ENCODE results near the gene ZNRD2.

Gene ZNRD2

DNA sequence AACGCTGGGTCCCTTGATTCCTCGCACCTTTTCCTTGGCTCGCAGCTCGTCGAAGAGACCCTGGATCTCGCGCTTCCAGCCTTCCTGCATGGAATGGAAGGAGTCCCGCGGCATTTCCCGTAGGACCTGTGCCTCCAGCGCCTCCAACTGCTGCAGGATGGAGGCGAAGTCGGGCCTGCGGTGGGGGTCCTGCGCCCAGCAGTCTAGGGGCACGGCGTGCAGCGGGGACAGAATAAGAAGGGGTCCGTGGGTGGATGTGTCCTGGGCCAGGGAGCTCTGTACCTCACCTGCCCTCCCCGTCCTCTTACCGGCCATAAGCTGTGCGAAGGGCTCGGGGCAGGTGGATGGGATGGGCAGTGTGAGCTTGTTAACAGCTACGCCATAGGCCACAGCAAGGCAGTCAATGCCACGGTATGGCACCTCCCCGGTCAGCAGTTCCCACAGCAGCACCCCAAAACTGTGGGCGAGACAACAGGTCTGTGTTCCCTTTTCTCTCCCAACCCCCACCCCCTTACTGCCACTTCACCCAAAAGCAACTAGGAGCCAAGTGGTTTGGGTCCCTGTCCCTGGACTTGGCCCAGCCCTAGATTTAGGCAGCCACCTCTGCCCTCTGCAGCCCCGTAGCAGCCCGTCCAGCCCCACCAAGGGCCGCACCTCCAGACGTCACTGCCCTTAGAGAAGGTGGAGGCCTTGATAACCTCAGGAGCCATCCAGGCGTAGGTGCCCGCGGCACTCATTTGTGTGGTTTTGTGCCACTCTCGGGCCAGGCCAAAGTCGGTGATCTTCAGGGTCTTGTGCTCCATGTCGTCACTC, 37.5 kb downstream of the ZNRD2 start:
- TF ChIP-seq POLR2AphosphoS5 (IDR thresholded peaks at IDR 0.05; ENCODE audit: low read depth, low read length) (no peak), FOXP2 (optimal IDR thresholded peaks at IDR 0.05; ENCODE audit: borderline replicate concordance, extremely low read depth, extremely low read length, insufficient read depth) (no peak), SIN3A (IDR thresholded peaks at IDR 0.05; ENCODE audit: borderline replicate concordance, insufficient read depth, low read length) (no peak), REST (IDR thresholded peaks at IDR 0.05; ENCODE audit: insufficient read depth in 1 of 2, low read depth in 2 of 2, low read length in 2 of 2) (no peak), TAF1 (IDR thresholded peaks at IDR 0.05; ENCODE audit: borderline replicate concordance, insufficient read depth, low read length) (no peak)

DNA sequence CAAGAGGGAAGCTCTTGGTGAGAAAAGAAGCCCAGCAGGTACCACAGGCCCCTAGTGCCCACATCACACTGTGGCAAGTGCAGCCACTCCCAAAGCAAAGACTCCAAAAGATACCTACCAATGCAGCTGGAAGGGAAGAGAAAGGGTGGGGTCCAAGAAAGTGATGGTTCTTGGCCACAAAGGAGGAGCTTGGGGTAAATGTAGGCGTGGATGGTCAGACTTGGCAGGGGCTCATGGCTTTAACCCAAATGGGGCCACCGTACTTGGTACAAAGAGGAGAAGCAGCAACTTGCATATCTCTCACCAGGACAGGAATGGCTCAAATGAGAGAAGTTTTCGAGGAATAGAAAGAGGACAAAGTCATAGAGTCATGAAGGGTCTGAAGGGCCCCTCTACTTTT, 39.0 kb downstream of the ZNRD2 start:
- TF ChIP-seq POLR2AphosphoS5 (IDR thresholded peaks at IDR 0.05; ENCODE audit: low read depth, low read length) (0 out of 2 replicates have a peak, but pooled peaks have one; percentile 17), FOXP2 (optimal IDR thresholded peaks at IDR 0.05; ENCODE audit: borderline replicate concordance, extremely low read depth, extremely low read length, insufficient read depth) (no peak)

DNA sequence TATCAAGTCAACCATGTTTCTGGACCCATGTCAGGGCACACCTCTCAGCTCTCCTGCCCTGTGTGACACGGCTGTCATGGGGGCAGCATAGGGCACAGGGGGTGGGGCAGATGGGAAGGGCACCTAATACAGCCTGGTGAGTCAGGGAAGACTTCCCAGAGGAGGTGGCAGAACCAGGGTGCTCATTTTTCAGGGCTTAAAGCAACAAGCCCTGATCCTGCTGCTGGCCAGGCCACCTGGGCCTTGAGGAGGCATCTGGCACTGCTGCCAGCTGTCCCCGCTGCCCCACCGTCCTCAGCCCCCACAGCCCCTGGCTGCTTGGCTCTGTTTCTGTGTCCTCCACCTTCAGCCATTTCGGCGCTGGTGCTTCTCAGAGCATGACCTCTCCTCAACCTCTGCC, 39.4 kb downstream of the ZNRD2 start:
- TF ChIP-seq POLR2AphosphoS5 (IDR thresholded peaks at IDR 0.05; ENCODE audit: low read depth, low read length), result no peak
- TF ChIP-seq REST (IDR thresholded peaks at IDR 0.05; ENCODE audit: insufficient read depth in 1 of 2, low read depth in 2 of 2, low read length in 2 of 2), result no peak
- no peak for TF ChIP-seq TAF1 (IDR thresholded peaks at IDR 0.05; ENCODE audit: borderline replicate concordance, insufficient read depth, low read length)
- TF ChIP-seq FOXP2 (optimal IDR thresholded peaks at IDR 0.05; ENCODE audit: borderline replicate concordance, extremely low read depth, extremely low read length, insufficient read depth), result no peak
- TF ChIP-seq SIN3A (IDR thresholded peaks at IDR 0.05; ENCODE audit: borderline replicate concordance, insufficient read depth, low read length), result no peak

DNA sequence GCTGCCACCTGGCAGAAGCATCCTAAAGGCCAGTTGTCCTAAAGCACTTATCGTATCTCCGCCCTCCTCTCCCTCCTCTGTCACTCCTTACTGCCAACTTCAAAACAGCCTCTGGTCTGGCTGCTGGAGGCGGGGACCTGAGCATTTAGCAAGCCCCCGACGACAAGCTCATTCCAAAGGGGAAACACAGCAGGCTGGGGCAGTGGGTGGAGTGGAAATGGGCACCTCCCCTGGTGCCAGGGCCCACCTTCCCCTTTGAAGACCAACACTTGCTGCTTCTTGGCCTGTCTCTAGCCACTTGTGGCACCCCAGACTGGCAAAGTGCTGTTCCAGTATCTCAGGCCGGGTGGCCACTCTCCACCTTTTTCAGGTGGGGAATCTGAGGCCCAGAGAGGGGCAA, 40.1 kb downstream of the ZNRD2 start:
- no peak for TF ChIP-seq POLR2AphosphoS5 (IDR thresholded peaks at IDR 0.05; ENCODE audit: low read depth, low read length)
- TF ChIP-seq REST (IDR thresholded peaks at IDR 0.05; ENCODE audit: insufficient read depth in 1 of 2, low read depth in 2 of 2, low read length in 2 of 2), result no peak
- no peak for TF ChIP-seq SIN3A (IDR thresholded peaks at IDR 0.05; ENCODE audit: borderline replicate concordance, insufficient read depth, low read length)
- no peak for TF ChIP-seq FOXP2 (optimal IDR thresholded peaks at IDR 0.05; ENCODE audit: borderline replicate concordance, extremely low read depth, extremely low read length, insufficient read depth)
- TF ChIP-seq TAF1 (IDR thresholded peaks at IDR 0.05; ENCODE audit: borderline replicate concordance, insufficient read depth, low read length), result no peak

DNA sequence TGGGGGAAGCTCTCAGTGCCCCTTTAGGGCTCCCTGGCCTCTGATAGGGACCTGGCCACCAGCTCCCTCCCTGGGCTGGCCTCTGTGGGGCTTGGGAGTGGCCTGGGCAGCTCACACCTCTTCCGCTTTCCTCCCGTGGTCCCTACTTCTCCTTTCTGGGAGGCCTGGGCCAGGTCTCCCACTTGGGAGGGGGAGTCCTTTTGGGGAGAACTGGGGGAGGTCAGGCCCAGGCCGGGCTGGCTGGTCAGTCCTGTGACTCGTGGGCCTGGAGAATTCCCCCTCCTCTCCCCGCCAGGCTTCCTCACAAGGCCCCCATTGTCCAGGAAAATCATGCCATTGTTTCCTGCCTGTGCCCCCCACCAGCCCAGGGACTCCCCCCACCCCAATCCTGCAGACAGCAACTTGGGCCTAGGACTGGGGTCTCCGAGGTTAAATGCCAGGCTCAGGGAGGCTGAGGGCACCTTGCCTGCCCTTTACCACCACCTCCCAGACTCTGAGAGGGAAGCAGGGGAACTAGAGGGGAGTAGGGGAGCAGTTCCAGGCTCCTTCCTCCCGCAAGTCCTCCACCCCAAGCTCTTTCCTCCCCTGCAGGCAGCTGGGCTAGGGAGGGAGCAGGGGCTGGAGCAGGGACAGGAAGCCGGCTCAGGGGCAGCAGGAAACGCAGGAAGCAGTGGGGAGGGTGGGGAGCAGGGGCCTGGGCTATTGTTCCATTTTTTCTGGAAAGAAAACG, 40.9 kb downstream of the ZNRD2 start:
- no peak for TF ChIP-seq FOXP2 (optimal IDR thresholded peaks at IDR 0.05; ENCODE audit: borderline replicate concordance, extremely low read depth, extremely low read length, insufficient read depth)
- peak; percentile 64; the same call in 1 of the 2 replicates for TF ChIP-seq SIN3A (IDR thresholded peaks at IDR 0.05; ENCODE audit: borderline replicate concordance, insufficient read depth, low read length)
- TF ChIP-seq POLR2AphosphoS5 (IDR thresholded peaks at IDR 0.05; ENCODE audit: low read depth, low read length), result peak; percentile 41; the same call in 1 of the 2 replicates
- TF ChIP-seq REST (IDR thresholded peaks at IDR 0.05; ENCODE audit: insufficient read depth in 1 of 2, low read depth in 2 of 2, low read length in 2 of 2), result peak in 1 of 2 experiments; percentile 61; a peak in 1 of 4 replicates
- TF ChIP-seq TAF1 (IDR thresholded peaks at IDR 0.05; ENCODE audit: borderline replicate concordance, insufficient read depth, low read length), result peak; percentile 65; the same call in 1 of the 2 replicates
